Fibroblast of lung (primary cell): ENCODE measurements around the gene ZNF407. TPM values are rescaled to one million over a fixed set of nuclear protein-coding genes. Genes with fewer than 3 reads are reported as not detected.

Experiments
- DNase-seq, 2 donors: peaks; one replicate each; pipeline versions ENCODE4 v3.0.0 to v3.0.0-alpha.2; 2010; ENCODE audit warnings: low read depth in 2 of 2
- H2AFZ ChIP-seq: 2 replicates; pipeline ENCODE4 v1.5.1; 2012; ENCODE audit warnings: low read length, control low read depth, inconsistent platforms
- H3K27ac ChIP-seq: 2 replicates; pipeline ENCODE4 v1.5.1; 2011; ENCODE audit warnings: low read length, control low read depth; ENCODE audit not compliant: insufficient read depth
- H3K27me3 ChIP-seq: 2 replicates; pipeline ENCODE4 v1.5.1; 2011; ENCODE audit warnings: mild to moderate bottlenecking, low read length; ENCODE audit not compliant: control insufficient read depth, insufficient read depth
- H3K36me3 ChIP-seq: 2 replicates; pipeline ENCODE4 v1.5.1; 2011; ENCODE audit warnings: low read length; ENCODE audit not compliant: control insufficient read depth, insufficient read depth
- H3K4me1 ChIP-seq: 2 replicates; pipeline ENCODE4 v1.5.1; 2011; ENCODE audit warnings: low read length; ENCODE audit not compliant: control insufficient read depth, insufficient read depth; ENCODE audit errors: extremely low read depth
- H3K4me2 ChIP-seq: 2 replicates; pipeline ENCODE4 v1.5.1; 2011; ENCODE audit warnings: low read length, control low read depth; ENCODE audit not compliant: insufficient read depth; ENCODE audit errors: extremely low read depth
- H3K4me3 ChIP-seq, 4 experiments: fragments of 200-600 bp in 1 of 4; sonication (generic) in 1 of 4; replicated peaks in 1 of 4; 2 replicates each; pipeline ENCODE4 v1.5.1; 2011 to 2016; ENCODE audit warnings: low read length in 4 of 4, low read depth in 3 of 4, mild to moderate bottlenecking in 3 of 4, control low read depth in 2 of 4, inconsistent platforms in 1 of 4, mixed read lengths in 1 of 4; ENCODE audit not compliant: insufficient read depth in 1 of 4; ENCODE audit errors: control extremely low read depth in 1 of 4
- H3K79me2 ChIP-seq: 2 replicates; pipeline ENCODE4 v1.5.1; 2012; ENCODE audit warnings: mild to moderate bottlenecking, low read length, inconsistent platforms; ENCODE audit not compliant: control insufficient read depth, insufficient read depth
- H3K9ac ChIP-seq: 2 replicates; pipeline ENCODE4 v1.5.1; 2011; ENCODE audit warnings: mild to moderate bottlenecking, low read length, control low read depth; ENCODE audit not compliant: insufficient read depth
- H3K9me3 ChIP-seq: 2 replicates; pipeline ENCODE4 v1.5.1; 2012; ENCODE audit warnings: low read depth, low read length; ENCODE audit not compliant: control insufficient read depth, insufficient read depth
- H4K20me1 ChIP-seq: 2 replicates; pipeline ENCODE4 v1.5.1; 2011; ENCODE audit warnings: low read length; ENCODE audit not compliant: control insufficient read depth, insufficient read depth; ENCODE audit errors: extremely low read depth
- CTCF ChIP-seq, 2 donors: IDR thresholded peaks in 1 of 2; conservative IDR thresholded peaks in 1 of 2; 1 replicate in 1 of 2; 2 replicates in 1 of 2; pipeline ENCODE4 v1.5.1; 2011 to 2012; ENCODE audit warnings: low read length in 2 of 2, control low read depth in 1 of 2, inconsistent platforms in 1 of 2, low read depth in 1 of 2, mild to moderate bottlenecking in 1 of 2
- EZH2 ChIP-seq: IDR thresholded peaks from 2 replicates; pipeline ENCODE4 v1.5.1; 2012; ENCODE audit warnings: low read length, control low read depth, mild to moderate bottlenecking; ENCODE audit errors: missing control alignments
- polyA plus RNA-seq, 2 donors: library from polyadenylated mRNA; depleted of rRNA in 1 of 2; stranded (reverse) in 1 of 2; unstranded in 1 of 2; fragments of >200 nt; gene quantifications; 2 replicates each; pipeline ENCODE4 v1.2.1, GENCODE V29; 2011 to 2012; ENCODE audit warnings: missing spikeins in 1 of 2
- total RNA-seq: library from RNA; depleted of rRNA; stranded (reverse); fragments of >200 nt; gene quantifications from 2 replicates; pipeline ENCODE4 v1.2.1, GENCODE V29; 2014

Gene ZNF407
- total and polyA plus RNA-seq, 2 donors (not counting 1 experiment from before 2014, with no cell fraction given), result 5.1 to 12.6 TPM

- Histone ChIP-seq H4K20me1 (no peaks in the 10 kb centered on the region), H3K4me3 (no peak overlapping the region), H3K9ac (no peak overlapping the region), H3K9me3 (no peaks in the 10 kb centered on the region), H3K79me2 (no peaks in the 10 kb centered on the region), H3K27me3 (no peaks in the 10 kb centered on the region), H2AFZ (no peak overlapping the region), H3K4me2 (no peak overlapping the region), H3K4me1 (no peaks in the 10 kb centered on the region), H3K27ac (no peak overlapping the region), H3K36me3 (no peaks in the 10 kb centered on the region)
- DNase-seq, result no peak
- no peak for TF ChIP-seq CTCF (conservative IDR thresholded peaks at IDR 0.05 in 1 of 2, IDR thresholded peaks at IDR 0.05 in 1 of 2; ENCODE audit: low read depth in 1 of 2, low read length in 2 of 2)
- TF ChIP-seq EZH2, result no peak
Measured at GRCh38 chr18:74567822-74568221, 29.8 kb upstream of the ZNF407 start.

- H4K20me1 ChIP-seq, result no peaks in the 10 kb centered on the region
- H3K9ac ChIP-seq, result no peak overlapping the region
Measured at GRCh38 chr18:74569401-74569800, 28.3 kb upstream of the ZNF407 start.

GRCh38 chr18:74570266-74570665 lies 27.4 kb upstream of the ZNF407 start:
- Histone ChIP-seq H3K9ac (no peak overlapping the region), H3K4me1 (no peaks in the 10 kb centered on the region), H2AFZ (no peak overlapping the region), H3K79me2 (no peaks in the 10 kb centered on the region), H3K27me3 (peaks cover 4% of the 10 kb centered on the region), H3K27ac (no peak overlapping the region), H4K20me1 (no peaks in the 10 kb centered on the region), H3K9me3 (no peaks in the 10 kb centered on the region), H3K36me3 (no peaks in the 10 kb centered on the region), H3K4me2 (no peak overlapping the region), H3K4me3 (no peak overlapping the region)
- TF ChIP-seq EZH2 (no peak), CTCF (conservative IDR thresholded peaks at IDR 0.05 in 1 of 2, IDR thresholded peaks at IDR 0.05 in 1 of 2; ENCODE audit: low read depth in 1 of 2, low read length in 2 of 2) (no peak)
- no peak for DNase-seq

More at GRCh38 chr18:74569401-74569800, 28.3 kb upstream of the ZNF407 start:
- Histone ChIP-seq H3K4me3 (no peak overlapping the region), H3K4me2 (no peak overlapping the region), H3K4me1 (no peaks in the 10 kb centered on the region), H3K79me2 (no peaks in the 10 kb centered on the region), H3K9me3 (no peaks in the 10 kb centered on the region), H2AFZ (no peak overlapping the region), H3K27me3 (peaks cover 4% of the 10 kb centered on the region), H3K27ac (no peak overlapping the region), H3K36me3 (no peaks in the 10 kb centered on the region)
- no peak for DNase-seq
- TF ChIP-seq EZH2, result no peak
